T-helper 1 cell (primary cell): ENCODE measurements around the gene MCU.
"Not testable (repeated sequence)": the region's sequence is repeated elsewhere in the genome, so short reads cannot be mapped to it uniquely, and the experiment has no call there.

ENCODE experiments used
- DNase-seq, 5 donors: peaks; one replicate each; pipeline ENCODE4 v3.0.0-alpha.2; 2012 to 2020

MCU gene

DNA sequence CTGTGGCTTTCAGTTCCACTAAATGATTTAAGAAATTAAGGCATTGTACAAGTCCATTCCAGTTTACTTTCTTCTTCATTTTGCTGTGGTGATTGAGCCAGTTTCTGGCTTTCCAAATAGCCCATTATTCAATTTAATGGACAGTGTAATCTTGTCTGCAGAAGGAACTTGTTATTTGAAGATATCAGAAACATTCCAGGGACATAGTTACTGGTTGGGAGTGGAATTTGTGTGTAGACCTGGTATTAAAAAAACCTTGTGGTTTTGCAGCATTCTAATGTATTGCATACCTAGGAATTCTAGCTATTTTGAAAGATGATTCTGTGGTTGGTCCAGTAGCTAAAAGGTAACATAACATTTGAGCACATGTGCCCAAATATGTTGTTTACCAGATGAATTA lies 72.2 kb downstream of the MCU start:
- no peak for DNase-seq

GRCh38 chr10:72765051-72765745 lies 73.3 kb downstream of the MCU start:
- DNase-seq = no peak

DNA sequence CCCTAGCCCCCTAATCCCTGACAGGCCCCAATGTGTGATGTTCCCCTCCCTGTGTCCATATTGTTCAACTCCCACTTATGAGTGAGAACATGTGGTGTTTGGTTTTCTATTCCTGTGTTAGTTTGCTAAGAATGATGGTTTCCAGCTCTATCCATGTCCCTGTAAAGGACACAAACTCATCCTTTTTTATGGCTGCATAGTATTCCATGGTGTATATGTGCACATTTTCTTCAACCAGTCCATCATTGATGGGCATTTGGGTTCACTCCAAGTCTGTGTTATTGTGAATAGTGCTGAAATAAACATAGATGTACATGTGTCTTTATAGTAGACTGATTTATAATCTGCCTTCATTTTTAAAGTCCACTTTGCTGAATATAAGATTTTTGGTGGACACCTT lies 79.3 kb downstream of the MCU start:
- not testable (repeated sequence) for DNase-seq

DNA sequence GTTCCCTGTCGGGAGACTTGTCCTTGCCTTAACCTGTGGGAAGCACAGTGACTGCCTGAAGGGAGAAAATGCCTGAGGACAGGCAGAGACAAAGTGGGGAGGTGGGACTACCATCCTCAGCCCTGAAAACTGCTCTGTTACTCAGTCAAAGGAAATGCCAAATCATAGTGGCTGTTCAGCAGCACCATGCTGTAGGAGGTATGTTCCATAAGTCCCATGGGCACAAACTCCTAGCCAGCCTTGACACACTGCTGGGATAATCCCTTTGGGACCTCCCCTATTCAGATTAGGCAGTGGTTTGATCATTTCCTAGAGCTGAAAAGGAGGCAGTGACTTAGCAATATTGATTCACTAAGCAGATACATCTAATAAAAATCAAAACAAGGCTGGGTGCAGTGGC lies 80.1 kb downstream of the MCU start:
- no peak for DNase-seq

- no peak for DNase-seq
Measured at GRCh38 chr10:72779874-72780273, 87.9 kb downstream of the MCU start.

GRCh38 chr10:72782649-72783330 lies 90.8 kb downstream of the MCU start:
- no peak for DNase-seq

GRCh38 chr10:72783410-72783833 lies 91.5 kb downstream of the MCU start:
- DNase-seq = no peak

- no peak for DNase-seq
Measured at GRCh38 chr10:72784551-72785351, 92.8 kb downstream of the MCU start.

DNA sequence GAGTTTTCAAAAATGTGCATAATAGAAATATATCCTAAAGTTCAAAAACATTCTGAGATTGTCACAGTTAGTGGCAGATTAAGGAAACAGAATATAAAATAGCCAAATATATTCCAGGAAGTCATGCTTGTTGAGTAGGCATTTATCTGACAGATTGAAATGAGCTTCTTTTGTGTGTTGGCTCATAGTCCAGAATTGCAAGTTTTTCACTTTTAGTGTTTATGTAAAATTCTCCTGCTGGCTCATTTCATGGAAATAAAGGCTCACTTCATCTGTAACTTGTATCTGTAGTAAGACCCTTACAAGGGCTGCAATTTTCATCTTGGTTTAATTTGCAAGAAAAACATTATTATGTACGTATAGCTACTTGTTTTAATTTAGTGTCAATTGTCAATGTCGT lies 93.5 kb downstream of the MCU start:
- no peak for DNase-seq

DNA sequence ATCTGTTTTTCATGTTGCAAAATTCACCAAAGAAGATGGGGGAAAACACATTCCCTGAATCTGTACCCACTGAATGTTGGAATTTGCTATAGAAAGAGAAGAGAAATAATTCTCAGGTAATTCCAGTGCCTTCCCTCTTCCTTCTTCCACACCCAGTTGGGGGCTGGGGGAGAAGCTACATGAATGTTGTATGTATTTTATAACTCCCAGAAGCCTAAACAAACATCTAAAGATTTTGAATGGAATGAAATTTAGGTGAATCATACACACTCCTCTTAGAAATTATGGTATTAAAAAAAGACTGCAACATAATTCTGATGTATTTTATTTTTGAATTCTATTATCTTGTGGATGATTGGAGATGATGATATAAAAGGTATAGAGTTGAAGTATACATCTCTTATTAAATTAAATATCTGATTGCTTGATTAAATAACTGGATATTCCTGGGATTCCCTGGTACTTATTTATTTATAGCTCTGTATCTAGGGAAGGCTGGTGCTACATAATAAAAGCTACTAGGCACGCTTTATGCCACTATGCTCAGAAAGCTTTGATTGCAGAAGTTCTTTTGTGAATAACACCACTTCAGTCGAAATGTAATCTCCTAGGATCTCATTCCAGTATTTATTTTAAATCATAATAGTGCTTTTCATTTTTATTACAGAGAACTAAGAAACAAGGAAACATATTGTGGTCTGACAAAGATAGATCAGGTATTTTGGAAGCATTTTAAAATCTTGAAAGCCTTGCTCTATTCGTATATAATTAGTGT lies 98.5 kb downstream of the MCU start:
- DNase-seq = no peak

DNA sequence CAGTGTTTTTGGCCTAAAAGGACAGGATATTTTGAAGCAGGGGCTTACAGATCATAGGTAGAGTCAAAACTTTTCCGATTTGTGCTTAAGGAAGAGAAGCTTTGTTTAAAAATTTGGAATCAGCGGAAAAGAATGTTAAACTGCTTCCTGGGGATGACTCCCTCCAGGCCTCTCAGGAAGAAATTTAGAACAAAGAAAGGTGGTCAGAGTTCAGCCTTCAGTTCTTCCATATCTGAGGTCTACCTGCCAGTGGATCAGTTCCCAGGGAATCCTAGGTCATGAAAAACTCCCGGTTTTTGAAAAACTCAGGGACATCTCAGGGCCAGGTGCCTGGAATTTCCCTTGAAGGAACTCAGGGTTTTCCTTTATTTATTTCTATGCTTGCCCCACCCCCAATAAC lies 100.3 kb downstream of the MCU start:
- no peak for DNase-seq

GRCh38 chr10:72793752-72794151 lies 101.8 kb downstream of the MCU start:
- DNase-seq = no peak

DNA sequence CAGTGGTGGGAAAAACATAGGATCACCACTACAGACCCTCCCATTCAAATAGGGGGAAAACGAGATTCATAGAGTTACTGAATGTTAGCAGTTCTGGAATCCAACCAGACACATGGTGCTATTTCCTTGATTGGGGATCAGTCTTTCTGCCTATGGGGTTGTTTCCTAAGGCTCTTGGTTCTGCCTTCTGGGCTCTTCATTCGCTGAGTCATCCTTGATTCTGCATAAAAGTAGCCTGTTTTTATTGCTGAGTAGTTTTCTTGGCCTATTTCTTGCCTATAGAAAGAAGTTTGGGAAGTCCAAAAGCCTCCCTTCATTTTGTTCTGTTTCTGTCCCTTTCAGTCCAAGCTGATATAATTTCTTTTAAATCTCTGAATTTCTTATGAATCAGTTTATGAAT lies 102.3 kb downstream of the MCU start:
- no peak for DNase-seq

DNA sequence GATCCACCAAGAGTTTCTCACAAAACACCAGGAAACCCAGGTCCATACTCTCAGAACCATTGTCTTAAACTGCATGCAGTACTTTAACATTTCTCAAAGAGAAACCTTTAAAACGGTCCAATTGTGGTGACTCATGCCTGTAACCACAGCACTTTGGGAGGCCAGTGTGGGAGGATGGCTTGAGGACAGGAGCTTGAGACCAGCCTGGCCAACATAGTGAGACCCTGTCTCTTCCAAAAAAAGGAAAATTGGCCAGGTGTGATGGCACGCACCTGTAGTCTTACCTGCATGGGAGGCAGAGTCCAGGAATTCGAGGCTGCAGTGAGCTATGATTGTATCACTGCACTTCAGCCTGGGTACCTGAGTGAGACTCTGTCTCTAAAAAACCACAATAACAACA lies 104.1 kb downstream of the MCU start:
- DNase-seq = no peak

DNA sequence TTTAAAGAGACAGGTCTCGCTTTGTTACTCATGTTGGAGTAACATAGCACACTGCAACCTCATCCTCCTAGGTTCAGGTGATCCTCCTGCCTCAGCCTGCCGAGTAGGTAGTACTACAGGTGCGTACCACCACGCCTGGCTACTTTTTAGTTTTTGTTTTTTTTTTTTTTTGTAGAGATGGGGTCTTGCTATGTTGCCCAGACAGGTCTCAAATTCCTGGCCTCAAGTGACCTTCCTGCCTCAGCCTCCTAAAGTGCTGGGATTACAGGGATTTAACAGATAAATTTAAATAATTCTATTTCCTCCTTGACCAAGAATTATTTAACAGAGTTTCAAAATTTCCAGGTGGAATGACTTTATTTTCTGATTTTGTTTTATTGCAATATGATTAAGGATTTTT lies 104.6 kb downstream of the MCU start:
- DNase-seq = no peak

GRCh38 chr10:72800000-72800740 lies 108.2 kb downstream of the MCU start:
- no peak for DNase-seq

DNA sequence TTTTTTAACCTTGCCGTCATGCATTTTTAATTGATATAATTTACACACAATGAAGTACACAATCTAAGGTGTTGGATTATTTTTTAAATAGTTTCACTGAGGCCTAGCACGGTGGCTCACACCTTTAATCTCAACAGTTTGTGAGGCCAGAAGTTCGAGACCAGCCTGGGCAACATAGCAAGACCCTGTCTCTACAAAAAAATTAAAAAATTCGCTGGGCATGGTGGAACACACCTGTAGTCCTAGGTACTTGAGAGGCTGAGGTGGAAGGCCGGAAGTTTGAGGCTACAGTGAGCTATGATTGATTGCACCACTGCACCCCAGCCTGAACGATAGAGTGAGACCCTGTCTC lies 108.8 kb downstream of the MCU start:
- DNase-seq = no peak

DNA sequence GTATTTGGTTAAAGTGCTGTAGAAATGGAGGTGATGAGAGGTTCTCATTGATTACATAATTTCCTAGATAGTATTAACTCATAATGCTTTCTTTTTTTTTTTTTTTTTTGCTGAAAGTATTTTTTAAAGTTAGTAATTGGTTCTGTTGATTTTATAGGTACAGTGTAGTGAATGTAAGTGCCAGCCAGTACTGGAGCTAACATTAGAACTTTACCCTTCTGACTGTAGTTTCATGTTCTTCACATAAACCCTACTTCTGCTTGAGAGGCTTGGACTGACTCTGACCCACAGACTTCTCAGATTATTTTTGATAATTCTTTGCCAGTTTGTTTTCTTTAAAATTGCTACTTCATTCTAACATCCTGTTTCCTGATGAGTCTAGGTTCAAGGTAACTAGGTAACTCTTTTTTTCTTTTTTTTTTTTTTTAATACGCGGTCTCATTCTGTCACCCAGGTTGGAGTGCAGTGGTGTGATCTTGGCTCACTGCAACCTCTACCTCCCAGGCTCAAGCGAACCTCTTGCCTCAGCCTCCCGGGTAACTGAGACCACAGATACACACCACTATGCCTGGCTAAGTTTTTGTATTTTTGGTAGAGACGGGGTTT lies 109.4 kb downstream of the MCU start:
- DNase-seq = no peak

- no peak for DNase-seq
Measured at GRCh38 chr10:72802332-72802731, 110.4 kb downstream of the MCU start.

- DNase-seq = no peak
Measured at GRCh38 chr10:72802763-72803505, 111.0 kb downstream of the MCU start.

GRCh38 chr10:72808001-72808400 lies 116.1 kb downstream of the MCU start:
- no peak for DNase-seq
